Measurements from ENCODE around the gene ITM2A.

GRCh38 chrX:79415056-79415455 is 47.9 kb upstream of the ITM2A start:
- TF ChIP-seq CTCF (IDR thresholded peaks at IDR 0.05; ENCODE audit: borderline replicate concordance, extremely low read depth, low read length, poor library complexity, severe bottlenecking) (no peak), EZH2 (IDR thresholded peaks at IDR 0.05; ENCODE audit: borderline replicate concordance, low read depth, low read length, severe bottlenecking) (no peak)
